ENCODE results near the gene B4GALT4.
"Not testable (repeated sequence)": the region's sequence is repeated elsewhere in the genome, so short reads cannot be mapped to it uniquely, and the experiment has no call there.

The B4GALT4 gene

GRCh38 chr3:119194237-119195150 lies 46.2 kb downstream of the B4GALT4 start:
- no peak for DNase-seq

DNA sequence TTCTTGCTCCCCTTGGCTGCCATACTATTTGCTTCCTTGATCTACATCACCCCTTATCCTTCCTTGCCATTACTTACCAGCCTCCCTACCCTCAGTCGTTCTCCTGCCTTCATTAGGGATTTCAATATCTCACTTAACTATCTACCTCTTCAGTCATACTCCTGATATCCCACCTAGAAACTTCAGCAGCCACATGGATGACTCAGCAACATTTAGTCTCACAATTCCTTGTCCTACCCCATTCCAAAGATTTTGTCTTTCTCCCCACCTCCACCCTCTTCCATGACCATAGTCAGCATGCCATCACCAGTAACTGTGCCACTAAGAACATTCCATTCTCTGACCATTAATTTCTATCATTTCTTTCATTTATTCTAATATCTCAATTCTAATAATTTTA lies 48.9 kb downstream of the B4GALT4 start:
- DNase-seq = no peak

DNA sequence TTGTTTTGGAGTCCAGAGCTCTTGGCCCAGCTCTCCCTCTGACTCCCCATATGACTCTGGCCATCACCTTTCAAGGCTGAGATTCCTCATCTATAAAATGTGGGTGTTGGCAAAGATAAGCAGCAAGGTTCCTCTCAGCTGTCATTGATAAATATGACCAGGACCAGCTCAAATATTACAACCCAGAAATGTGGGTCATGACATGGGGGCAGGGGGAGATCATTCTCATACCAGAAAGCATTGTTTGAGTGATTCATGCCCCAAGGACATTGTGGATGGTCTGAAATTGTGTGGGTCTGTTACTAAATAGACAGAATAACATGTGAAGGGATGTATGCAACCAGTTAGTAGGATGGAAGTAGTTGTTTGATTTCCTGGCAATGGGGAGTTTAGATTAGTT lies 53.4 kb downstream of the B4GALT4 start:
- DNase-seq = no peak

GRCh38 chr3:119184796-119185570 lies 55.7 kb downstream of the B4GALT4 start:
- DNase-seq = no peak

DNA sequence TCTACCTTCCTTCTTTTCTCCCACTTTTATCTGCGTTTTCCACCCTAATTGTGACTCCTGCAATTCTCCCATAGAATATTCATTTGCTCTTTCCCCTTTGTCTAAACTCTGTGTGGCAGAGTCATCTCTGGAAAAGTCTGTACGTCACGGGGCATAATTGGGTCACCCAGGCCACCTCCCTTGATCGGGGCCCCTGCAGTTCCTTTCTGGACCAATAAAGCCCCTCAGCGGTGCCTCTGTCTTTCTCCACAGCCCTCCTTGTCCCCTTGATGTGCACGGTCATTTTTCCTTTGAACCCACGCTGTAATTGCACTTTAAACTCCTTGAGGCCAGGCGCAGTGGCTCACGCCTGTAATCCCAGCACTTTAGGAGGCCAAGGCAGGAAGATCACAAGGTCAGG lies 56.6 kb downstream of the B4GALT4 start:
- DNase-seq = no peak

DNA sequence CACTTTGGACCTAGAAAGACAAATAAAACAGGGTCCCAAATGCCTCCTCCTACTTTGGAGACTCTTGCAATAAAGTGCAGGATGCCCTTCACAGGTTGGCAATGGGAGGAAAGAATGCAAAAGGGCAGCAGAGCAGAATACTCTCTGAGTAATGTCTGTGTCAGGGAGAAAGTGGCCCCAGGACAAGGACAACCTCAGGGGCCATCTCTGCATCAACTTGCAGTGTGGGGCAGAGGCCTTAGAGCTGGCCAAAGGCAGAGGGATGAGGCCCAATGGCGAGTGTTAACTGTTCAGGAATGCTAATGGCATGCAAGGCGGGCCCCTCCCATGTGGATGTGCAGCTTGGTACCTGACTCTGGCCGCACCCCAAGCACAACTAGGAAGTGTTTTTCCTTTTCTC lies 58.9 kb downstream of the B4GALT4 start:
- no peak for DNase-seq

DNA sequence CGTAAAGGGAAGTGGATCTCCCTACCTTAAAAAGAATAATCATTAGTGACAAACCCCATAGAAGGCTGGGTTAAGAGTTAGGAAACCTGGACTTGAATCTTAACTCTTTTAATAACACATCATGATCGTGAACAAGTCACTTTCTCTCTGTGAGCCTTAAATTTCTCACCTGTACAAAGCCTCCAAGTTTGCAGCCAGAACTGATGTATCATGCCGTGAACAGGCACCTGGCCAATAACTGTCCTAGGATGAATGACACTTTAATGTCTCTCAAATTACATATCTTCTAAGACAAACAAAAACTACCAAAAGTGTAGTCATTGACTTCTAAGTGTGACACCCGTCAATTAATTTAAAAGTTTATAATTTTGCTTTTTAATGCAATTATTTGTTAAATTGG lies 63.4 kb downstream of the B4GALT4 start:
- no peak for DNase-seq

- no peak for DNase-seq
Measured at GRCh38 chr3:119176778-119177177, 63.9 kb downstream of the B4GALT4 start.

- DNase-seq = no peak
Measured at GRCh38 chr3:119175872-119176756, 64.6 kb downstream of the B4GALT4 start.

DNA sequence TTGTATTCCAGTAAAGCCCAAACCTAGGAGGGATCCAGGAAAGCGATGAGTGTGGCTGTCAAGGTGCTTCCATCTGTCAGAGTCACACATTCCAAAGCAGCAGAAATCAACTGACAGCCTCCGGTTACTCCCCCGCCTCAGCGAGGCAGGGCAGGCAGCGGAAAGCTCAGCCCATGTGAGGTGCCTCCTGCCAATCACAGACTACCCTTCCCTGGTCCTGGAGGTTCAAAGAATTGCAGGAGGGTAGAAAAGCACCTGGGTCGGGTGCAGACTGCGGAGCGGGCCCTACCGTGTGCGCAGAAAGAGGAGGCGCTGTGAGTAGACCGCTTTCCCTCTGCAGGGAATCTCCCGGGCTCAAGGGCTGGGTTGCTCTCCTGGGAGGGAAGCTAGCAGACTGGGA lies 67.4 kb downstream of the B4GALT4 start, which contains the start of gene UPK1B:
Gene UPK1B (plus strand): TSS at position 274 of the 400 bp plus-strand sequence. CDS start 13,144 bp downstream, outside the sequence.
- DNase-seq = no peak

- DNase-seq = no peak
Measured at GRCh38 chr3:119170821-119171220, 69.9 kb downstream of the B4GALT4 start.

DNA sequence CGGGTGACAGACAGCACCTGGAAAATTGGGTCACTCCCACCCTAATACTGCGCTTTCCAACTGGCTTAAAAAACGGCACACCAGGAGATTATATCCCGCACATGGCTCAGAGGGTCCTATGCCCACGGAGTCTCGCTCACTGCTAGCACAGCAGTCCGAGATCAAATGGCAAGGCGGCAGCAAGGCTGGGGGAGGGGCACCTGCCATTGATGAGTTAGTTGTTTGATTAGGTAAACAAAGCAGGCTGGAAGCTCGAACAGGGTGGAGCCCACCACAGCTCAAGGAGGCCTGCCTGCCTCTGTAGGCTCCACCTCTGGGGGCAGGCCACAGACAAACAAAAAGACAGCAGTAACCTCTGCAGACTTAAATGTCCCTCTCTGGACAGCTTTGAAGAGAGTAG lies 75.9 kb downstream of the B4GALT4 start:
- DNase-seq = not testable (repeated sequence)
